Hematopoietic multipotent progenitor cell treated with erythropoietin and hydrocortisone succinate and interleukin-3 and kit ligand, for 17 days (in vitro differentiated cells): ENCODE results near the gene ST3GAL3.
"Not testable (repeated sequence)": the region's sequence is repeated elsewhere in the genome, so short reads cannot be mapped to it uniquely, and the experiment has no call there.

ENCODE experiments used
- DNase-seq: peaks from one replicate; pipeline ENCODE4 v3.0.0-alpha.2; 2015; ENCODE audit warnings: low spot score

ST3GAL3 gene

DNA sequence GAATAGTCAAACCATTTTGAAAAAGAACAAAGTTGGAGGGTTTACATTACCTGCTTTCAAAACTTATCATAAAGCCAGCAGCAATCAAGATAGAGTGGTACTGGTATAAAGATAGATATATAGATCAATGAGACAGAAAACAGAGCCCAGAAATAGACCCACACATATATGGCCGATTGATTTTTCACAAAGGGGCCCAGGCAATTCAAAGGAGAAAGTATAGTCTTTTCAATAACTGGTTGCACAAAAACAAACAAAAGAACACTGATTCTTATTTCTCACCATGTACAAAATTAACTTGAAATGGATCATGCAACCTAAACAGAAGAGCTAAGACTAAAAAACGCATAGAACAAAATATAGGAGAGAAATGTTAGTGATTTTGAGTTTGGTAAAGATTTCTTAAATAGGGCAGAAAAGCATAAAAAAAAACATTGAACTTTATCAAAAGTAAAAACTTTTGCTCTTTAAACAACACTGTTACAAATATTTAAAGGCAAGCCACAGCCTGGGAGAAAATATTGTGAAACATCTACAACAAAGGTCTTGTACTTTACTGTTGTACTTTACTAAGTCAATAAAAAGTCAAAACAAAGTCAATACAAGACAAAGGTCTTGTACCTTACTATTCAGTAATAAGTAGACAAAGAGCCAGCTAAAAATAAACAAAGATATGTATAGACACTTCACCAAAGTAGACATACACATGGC is 50.2 kb downstream of the ST3GAL3 start:
- no peak for DNase-seq

- no peak for DNase-seq
Measured at GRCh38 chr1:43760745-43761317, 53.5 kb downstream of the ST3GAL3 start.

GRCh38 chr1:43763497-43763973 is 56.2 kb downstream of the ST3GAL3 start:
- peak; percentile 84 for DNase-seq

- no peak for DNase-seq
Measured at GRCh38 chr1:43764581-43764980, 57.2 kb downstream of the ST3GAL3 start.

DNA sequence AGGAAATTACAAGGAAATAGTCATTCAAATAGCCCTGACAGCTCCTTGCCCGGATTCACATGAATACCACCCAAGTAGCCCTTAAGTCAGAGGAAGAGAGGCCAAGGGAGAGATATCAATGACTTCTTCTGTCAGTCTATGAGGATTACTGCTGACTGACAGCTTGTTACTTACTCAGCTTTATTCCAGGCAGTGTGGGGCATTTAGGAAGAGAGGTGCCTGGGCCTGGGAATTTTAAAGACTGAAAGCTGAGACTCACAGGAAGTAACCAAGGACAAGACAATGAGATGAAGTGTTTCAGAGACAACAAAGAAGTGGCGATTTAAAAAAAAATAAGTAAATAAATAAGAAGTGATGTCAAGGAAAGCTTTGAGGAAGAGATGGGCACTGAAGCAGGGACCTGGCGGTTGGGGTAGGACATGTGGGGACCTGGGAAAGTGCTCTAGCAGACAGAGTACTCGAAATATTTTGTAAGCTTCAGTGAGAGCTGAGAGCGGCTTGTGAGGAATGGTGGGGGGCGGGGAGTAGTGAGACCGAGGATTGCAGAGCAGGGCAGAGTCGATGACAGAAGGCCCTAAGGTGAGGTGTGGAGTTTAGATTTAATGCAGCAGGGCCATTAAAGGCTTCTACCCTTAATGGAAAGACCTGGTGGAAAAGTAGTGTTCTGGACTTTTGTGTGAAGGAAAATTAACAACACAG is 58.9 kb downstream of the ST3GAL3 start:
- DNase-seq = no peak

- DNase-seq = no peak
Measured at GRCh38 chr1:43766818-43767525, 59.6 kb downstream of the ST3GAL3 start.

GRCh38 chr1:43768168-43768567 is 60.8 kb downstream of the ST3GAL3 start:
- no peak for DNase-seq

DNA sequence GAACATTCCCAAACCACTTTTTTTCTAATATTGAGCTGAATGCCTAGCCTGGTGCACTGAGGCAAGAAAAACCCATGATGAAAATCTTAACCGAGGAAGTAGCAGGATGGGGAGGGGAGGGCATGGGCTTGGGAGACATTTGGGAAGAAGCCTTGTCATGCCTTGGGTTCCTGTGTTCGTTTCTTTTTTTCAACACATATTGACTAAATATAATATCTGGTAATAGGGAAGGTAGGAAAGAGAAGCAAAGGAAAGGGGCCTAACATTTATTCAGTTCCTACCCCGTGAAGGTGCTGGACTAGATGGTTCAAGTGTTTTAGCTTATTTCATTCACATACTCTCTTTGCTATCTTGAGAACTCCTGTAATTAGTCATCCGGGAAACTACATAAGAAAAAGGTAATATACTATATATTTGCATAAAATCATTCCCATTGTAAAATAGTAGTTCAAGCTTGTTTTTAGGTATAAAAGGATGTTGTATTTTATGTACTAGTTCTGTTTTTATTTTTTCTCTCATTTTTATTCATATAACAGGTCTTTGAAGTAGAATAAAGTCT is 62.1 kb downstream of the ST3GAL3 start:
- DNase-seq = no peak

DNA sequence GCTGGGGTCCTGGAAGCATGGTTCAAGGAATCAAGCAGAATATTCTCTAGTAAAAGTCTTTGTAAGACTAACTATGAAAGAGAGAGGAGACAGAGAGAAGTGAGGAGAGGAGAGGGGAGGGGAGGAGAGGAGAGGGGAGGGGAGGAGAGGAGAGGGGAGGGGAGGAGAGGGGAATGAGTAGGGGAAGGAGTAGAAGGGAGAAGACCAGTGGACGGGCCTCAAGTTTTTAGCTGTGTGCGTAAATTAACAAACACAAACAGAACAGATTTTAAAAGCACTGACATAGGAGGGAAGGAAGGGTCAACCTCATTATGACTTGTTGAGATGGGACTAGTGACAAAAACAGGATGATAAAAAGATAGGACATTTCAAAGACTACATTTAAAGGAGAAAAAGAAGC is 62.8 kb downstream of the ST3GAL3 start:
- DNase-seq = no peak

DNA sequence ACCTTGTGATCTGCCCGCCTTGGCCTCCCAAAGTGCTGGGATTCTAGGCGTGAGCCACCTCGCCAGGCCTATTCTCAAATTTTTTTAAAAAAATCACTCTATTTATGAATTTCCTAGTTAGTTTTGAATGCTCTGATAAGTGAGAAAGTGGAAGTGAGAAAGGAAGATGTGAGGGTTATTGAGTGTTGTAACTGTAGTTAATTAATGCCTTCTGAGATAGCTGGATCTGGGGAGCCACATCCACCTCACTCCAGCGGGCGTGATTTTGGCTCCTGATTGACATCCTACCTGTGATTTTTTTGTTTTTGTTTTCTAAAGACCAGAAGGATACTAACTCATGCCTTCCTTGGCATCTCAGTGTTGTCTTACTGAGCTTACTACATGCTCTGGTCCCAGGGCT is 65.6 kb downstream of the ST3GAL3 start:
- DNase-seq = no peak

- no peak for DNase-seq
Measured at GRCh38 chr1:43773821-43774220, 66.5 kb downstream of the ST3GAL3 start.

- no peak for DNase-seq
Measured at GRCh38 chr1:43774359-43774758, 67.0 kb downstream of the ST3GAL3 start.

- DNase-seq = peak; percentile 23
Measured at GRCh38 chr1:43776043-43776761, 68.9 kb downstream of the ST3GAL3 start.

GRCh38 chr1:43777916-43778315 is 70.6 kb downstream of the ST3GAL3 start:
- not testable (repeated sequence) for DNase-seq

GRCh38 chr1:43779266-43779665 is 71.9 kb downstream of the ST3GAL3 start:
- DNase-seq = no peak

DNA sequence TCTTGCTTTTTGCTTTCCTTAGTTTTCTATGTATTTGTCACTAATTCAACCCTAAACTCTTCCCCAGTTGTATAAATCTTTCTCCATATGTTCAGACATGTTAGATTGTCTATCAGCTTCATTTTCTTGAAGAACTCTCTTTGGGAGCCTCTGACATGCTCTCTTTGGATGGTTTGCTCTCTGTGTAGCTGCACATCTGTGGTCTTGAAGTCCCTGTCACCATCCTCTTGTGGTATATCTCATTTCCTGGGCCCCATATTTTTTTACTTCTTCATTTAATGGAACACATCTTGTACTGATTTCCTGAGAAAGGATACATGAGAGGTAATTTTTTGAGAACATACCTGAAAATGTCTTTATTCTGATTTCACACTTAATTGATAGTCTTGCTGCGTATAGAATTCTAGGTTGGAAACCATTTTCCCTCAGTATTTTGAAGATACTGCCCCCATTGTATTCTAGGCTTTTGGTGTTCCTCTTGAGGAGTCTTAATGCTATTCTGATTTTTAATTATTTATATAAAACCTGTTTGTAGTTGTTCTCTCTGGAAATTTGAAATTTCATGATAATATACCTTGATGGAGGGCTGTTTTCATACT is 72.6 kb downstream of the ST3GAL3 start:
- no peak for DNase-seq

DNA sequence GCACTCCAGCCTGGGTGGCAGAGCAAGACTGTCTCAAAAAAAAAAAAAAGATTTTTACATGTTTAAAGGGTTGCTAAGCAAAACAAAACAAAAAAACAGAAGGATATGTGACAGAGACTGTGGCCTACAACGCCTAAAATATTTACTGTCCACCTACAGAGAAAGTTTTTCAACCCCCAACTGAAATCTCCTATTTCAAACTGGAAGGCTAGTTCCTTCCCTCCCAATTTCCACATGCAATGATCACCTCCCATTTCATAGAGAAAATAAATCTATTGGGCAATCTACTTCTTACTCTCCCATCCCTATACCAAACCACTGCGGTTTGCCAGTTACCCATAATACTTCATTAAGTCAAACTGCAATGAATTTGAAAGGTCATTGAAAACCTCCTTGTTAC is 74.2 kb downstream of the ST3GAL3 start:
- DNase-seq = no peak

- DNase-seq = no peak
Measured at GRCh38 chr1:43783096-43783670, 75.8 kb downstream of the ST3GAL3 start.

DNA sequence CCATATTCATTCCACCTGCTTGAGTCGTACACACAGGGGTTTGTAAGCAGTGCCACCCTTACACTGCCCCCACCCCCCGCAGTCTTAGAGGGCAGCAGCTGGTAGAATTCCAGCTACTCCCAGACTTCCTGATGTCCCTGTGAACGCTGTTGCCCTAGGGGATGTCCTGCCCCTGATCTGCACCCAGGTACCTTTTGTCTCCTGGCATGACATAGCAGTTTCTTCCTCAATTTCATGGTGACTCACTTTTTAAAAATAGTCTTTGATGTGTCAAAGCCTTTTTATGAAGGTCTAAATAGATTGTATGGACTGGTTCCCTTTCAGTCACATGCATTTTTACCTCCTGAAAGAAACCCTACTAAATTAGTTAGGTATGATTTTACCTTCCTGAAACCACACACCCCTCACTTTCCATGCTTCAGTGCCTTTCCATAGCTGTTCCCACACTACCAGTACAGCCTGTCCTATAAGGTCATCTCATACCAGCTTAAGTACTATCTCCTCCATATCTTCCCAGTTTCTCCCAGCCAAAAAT is 76.4 kb downstream of the ST3GAL3 start:
- no peak for DNase-seq

DNA sequence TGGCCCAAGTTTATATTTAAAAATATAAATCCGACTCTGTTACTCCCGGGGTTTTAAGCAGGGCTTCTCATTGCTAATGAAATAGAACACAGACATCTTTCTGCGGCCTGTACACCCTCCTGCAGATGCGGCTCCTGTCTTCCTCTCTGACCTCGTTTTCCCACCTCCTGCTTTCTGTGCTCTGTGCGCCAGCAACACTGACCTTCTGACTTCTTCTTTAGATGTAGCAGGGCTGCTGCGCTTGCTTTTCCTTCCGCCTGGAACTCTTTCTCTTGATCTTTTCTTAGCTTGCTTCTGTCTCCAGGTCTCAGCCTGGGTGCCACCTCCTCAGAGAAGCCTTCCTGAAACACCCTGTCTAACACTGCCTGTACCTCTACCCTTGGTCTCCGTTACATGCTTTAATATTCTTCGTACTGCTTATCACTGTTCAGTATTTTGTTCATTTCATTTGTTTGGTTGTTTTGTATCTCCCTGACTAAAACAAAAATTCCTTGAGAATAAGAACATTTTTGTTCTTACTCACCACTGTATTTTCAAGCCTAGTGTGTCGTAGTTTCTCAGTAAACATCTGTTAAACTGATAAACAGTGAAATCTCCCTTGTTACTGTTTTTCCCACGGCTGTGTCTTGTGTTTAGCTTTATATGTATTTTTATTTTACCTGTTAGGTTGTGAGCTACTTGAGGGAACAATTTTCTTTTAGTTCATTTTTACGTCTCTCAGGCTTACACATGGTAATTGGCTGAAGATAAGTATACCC is 79.0 kb downstream of the ST3GAL3 start:
- no peak for DNase-seq
